ENCODE results near the gene KAT14. TPM values are rescaled to one million over a fixed set of nuclear protein-coding genes. Genes with fewer than 3 reads are reported as not detected.

KAT14 gene
- total and polyA plus RNA-seq, 11 donors, result 4.6 to 12.3 (median 9.8) TPM

DNA sequence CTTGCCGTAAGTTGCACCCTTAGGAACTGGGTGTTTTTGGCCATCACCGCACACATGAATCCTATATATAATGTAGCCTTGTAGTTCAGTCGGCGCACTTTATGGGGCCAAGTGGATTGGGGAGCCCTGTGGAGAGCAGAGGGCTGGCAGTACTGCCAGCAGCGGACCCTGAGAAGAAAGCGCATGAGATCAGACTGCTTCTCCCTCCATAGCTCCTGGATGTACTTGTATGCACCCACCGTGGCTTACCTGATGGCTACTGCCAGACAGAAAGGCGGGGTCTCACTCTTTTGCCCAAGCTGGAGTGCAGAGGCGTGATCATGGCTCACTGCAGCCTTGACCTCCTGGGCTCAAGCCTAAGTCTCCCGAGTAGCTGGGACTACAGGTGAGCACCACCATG is 47.2 kb upstream of the KAT14 start:
- H3K4me3 ChIP-seq, result no peak overlapping the region
- intact Hi-C loops (cut with DNase I), result no loop called here

GRCh38 chr20:18091623-18092022 is 46.0 kb upstream of the KAT14 start:
- intact Hi-C loops (cut with DNase I), result no loop called here
- WGBS, 4 donors, result 44 to 63% (median 45%) methylated on average over 7 of the region's 7 CpGs
- DNase-seq, result no peak
- H3K4me3 ChIP-seq, result no peak overlapping the region
- no peak overlapping the region for H3K27ac ChIP-seq
- H3K27me3 ChIP-seq, result peaks cover 0 to 37% (median 3%) of the 10 kb centered on the region in 9 donors
- no peaks in the 10 kb centered on the region for H3K9me3 ChIP-seq
- ATAC-seq, result no peak
- no peaks in the 10 kb centered on the region for H3K36me3 ChIP-seq
- H3K4me1 ChIP-seq, result no peaks in the 10 kb centered on the region
- no peak for TF ChIP-seq POLR2A (IDR thresholded peaks at IDR 0.05)
- TF ChIP-seq CTCF (IDR thresholded peaks at IDR 0.05), result no peak

More for the DNA sequence above, 47.2 kb upstream of the KAT14 start:
- H3K27ac ChIP-seq, result no peak overlapping the region
- H3K4me1 ChIP-seq, result no peaks in the 10 kb centered on the region
- ATAC-seq (no peak), DNase-seq (no peak)
- 84 to 92% (median 90%) methylated on average over 10 of the region's 10 CpGs for WGBS, 4 donors
- H3K27me3 ChIP-seq, result peaks cover 0 to 37% (median 3%) of the 10 kb centered on the region in 9 donors
- TF ChIP-seq POLR2A (IDR thresholded peaks at IDR 0.05), result no peak
- TF ChIP-seq CTCF (IDR thresholded peaks at IDR 0.05), result no peak
- H3K9me3 ChIP-seq, result no peaks in the 10 kb centered on the region
- H3K36me3 ChIP-seq, result no peaks in the 10 kb centered on the region

DNA sequence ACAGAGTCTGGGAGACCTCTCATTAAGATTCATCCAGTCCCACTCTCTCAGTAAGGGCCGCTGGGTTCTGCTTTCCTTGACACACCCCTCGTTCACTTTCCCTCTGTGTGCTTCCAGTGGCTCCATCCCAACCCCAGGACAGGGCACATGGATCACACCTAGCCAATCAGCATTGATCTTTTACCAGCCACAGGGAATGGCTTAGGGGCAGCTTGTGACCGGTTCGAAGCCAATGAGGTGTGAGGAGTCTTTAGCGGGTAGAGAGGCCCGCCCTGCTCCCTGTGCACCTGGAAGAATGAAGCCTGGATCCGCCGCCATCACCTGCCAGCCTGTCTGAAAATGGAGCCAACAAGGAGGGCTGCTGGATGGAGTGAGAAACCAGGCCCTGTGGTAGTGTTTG is 44.8 kb upstream of the KAT14 start:
- peaks cover 0 to 37% (median 3%) of the 10 kb centered on the region in 9 donors for H3K27me3 ChIP-seq
- 73 to 88% (median 76%) methylated on average over 8 of the region's 8 CpGs for WGBS, 4 donors
- H3K9me3 ChIP-seq, result no peaks in the 10 kb centered on the region
- TF ChIP-seq POLR2A (IDR thresholded peaks at IDR 0.05), result no peak
- no peak for TF ChIP-seq CTCF (IDR thresholded peaks at IDR 0.05)
- intact Hi-C loops (cut with DNase I), result no loop called here
- H3K4me1 ChIP-seq, result no peaks in the 10 kb centered on the region
- DNase-seq, result no peak
- ATAC-seq, result no peak
- H3K4me3 ChIP-seq, result no peak overlapping the region
- H3K36me3 ChIP-seq, result no peaks in the 10 kb centered on the region
- no peak overlapping the region for H3K27ac ChIP-seq

GRCh38 chr20:18093388-18093787 is 44.3 kb upstream of the KAT14 start:
- Histone ChIP-seq H3K27ac (no peak overlapping the region), H3K4me3 (no peak overlapping the region), H3K27me3 (peaks cover 0 to 37% (median 3%) of the 10 kb centered on the region in 9 donors), H3K9me3 (no peaks in the 10 kb centered on the region), H3K36me3 (no peaks in the 10 kb centered on the region), H3K4me1 (no peaks in the 10 kb centered on the region)
- DNase-seq, result no peak
- TF ChIP-seq CTCF (IDR thresholded peaks at IDR 0.05) (no peak), POLR2A (IDR thresholded peaks at IDR 0.05) (no peak)
- intact Hi-C loops (cut with DNase I), result no loop called here
- WGBS, 4 donors, result 71 to 82% (median 75%) methylated on average over 10 of the region's 10 CpGs
- ATAC-seq, result no peak

Data from heart left ventricle (tissue), 16 donors.